DOHH2 (cell line): ENCODE results near the gene CCNT2.

Experiments
- CTCF ChIP-seq: fragments of 200-600 bp; sonication (generic); IDR thresholded peaks from one replicate; pipeline ENCODE4 v1.5.1; 2014; ENCODE audit warnings: antibody characterized with exemption, mild to moderate bottlenecking, low read depth, low read length; ENCODE audit not compliant: poor library complexity, severe bottlenecking
- EZH2phosphoT487 ChIP-seq: fragments of 200-600 bp; sonication (generic); IDR thresholded peaks from 2 replicates; pipeline ENCODE4 v1.6.1; 2017; ENCODE audit warnings: borderline replicate concordance, mild to moderate bottlenecking, antibody characterized with exemption, low read length, moderate library complexity, mixed read lengths

- TF ChIP-seq CTCF: no peak
- no peak for TF ChIP-seq EZH2phosphoT487
Measured at GRCh38 chr2:134954065-134954464, 35.4 kb downstream of the CCNT2 start.
